Effector memory CD4-positive, alpha-beta T cell (primary cell): Measurements from ENCODE around the gene SLC23A2.

Experiments
- DNase-seq, 3 donors: peaks; one replicate each; pipeline ENCODE4 v3.0.0-alpha.2; 2020
- H3K27ac ChIP-seq: 2 replicates; pipeline ENCODE4 v1.7.0; 2013; ENCODE audit warnings: mild to moderate bottlenecking, low read length, moderate library complexity; ENCODE audit not compliant: insufficient read depth, poor library complexity, severe bottlenecking
- H3K27me3 ChIP-seq: replicated peaks from 2 replicates; pipeline ENCODE4 v1.7.0; 2013; ENCODE audit warnings: mild to moderate bottlenecking, low read length; ENCODE audit not compliant: insufficient read depth, control insufficient read depth, poor library complexity, severe bottlenecking
- H3K36me3 ChIP-seq: 2 replicates; pipeline ENCODE4 v1.7.0; 2013; ENCODE audit warnings: mild to moderate bottlenecking, low read length, moderate library complexity; ENCODE audit not compliant: control insufficient read depth, insufficient read depth
- H3K4me1 ChIP-seq: 2 replicates; pipeline ENCODE4 v1.7.0; 2013; ENCODE audit warnings: low read length, mild to moderate bottlenecking; ENCODE audit not compliant: control insufficient read depth, insufficient read depth, poor library complexity, severe bottlenecking
- H3K4me3 ChIP-seq: 2 replicates; pipeline ENCODE4 v1.7.0; 2013; ENCODE audit warnings: low read length, low read depth, mild to moderate bottlenecking; ENCODE audit not compliant: insufficient read depth, poor library complexity, severe bottlenecking
- H3K9me3 ChIP-seq: 2 replicates; pipeline ENCODE4 v1.7.0; 2013; ENCODE audit warnings: mild to moderate bottlenecking, low read length, moderate library complexity; ENCODE audit not compliant: control insufficient read depth

Gene SLC23A2

GRCh38 chr20:4937407-4938319, 63.6 kb downstream of the SLC23A2 start:
- Histone ChIP-seq H3K4me1 (no peaks in the 10 kb centered on the region), H3K4me3 (no peak overlapping the region), H3K9me3 (no peaks in the 10 kb centered on the region), H3K27me3 (no peaks in the 10 kb centered on the region), H3K36me3 (no peaks in the 10 kb centered on the region), H3K27ac (no peak overlapping the region)
- DNase-seq = no peak

DNA sequence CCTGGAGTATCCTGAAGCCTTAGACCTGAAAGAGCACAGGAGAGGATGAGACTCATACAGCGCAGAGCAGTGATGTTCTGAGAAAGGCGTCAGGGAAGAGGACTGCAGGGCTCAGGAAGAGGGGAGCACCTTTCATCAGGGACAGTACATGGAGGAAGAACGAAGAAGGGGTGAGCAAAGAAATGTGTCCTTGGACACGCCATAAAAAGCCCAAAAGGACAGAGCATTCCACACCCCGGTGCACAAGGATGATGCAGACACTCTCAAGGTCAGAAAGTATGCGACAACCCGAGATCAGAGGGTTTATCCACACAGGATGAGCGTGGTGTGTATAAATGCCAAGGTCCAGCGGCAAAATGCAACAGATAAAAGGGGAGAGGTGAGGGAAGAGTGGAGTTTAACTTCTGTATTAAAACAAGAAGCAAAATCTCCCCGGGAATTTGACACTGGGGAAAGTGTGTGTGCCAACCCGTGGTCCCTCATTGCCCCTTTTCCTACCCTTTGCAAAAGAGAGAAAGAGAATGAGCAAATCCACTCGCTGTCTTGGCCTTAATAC, 64.4 kb downstream of the SLC23A2 start:
- no peak overlapping the region for H3K4me3 ChIP-seq
- peaks cover 6% of the 10 kb centered on the region for H3K36me3 ChIP-seq
- H3K27me3 ChIP-seq = no peaks in the 10 kb centered on the region
- no peaks in the 10 kb centered on the region for H3K4me1 ChIP-seq
- no peak for DNase-seq
- no peak overlapping the region for H3K27ac ChIP-seq
- no peaks in the 10 kb centered on the region for H3K9me3 ChIP-seq

- Histone ChIP-seq H3K27ac (no peak overlapping the region), H3K4me1 (no peaks in the 10 kb centered on the region), H3K4me3 (no peak overlapping the region), H3K36me3 (peaks cover 12% of the 10 kb centered on the region), H3K9me3 (no peaks in the 10 kb centered on the region), H3K27me3 (no peaks in the 10 kb centered on the region)
- no peak for DNase-seq
Observed at GRCh38 chr20:4936392-4936850, 64.9 kb downstream of the SLC23A2 start.

DNA sequence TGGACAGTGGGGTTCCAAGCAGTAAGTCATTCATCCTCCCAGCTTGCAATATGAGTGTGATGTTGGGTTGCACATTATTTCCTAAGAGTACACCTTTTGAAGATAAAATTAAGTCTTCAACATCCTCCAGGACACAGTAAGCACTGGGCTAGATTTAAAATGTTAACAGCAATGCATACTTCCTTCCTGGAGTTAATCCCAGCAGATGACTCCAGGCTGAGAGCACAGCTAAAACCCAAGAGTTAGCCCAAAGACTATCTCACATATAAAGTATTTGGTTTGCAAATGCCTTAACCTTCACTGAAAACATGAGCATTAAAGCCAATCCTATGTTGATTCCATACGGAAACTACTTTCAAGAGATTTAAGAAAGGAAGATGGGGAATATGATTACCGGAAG, 69.2 kb downstream of the SLC23A2 start:
- H3K9me3 ChIP-seq = no peaks in the 10 kb centered on the region
- no peak for DNase-seq
- H3K27me3 ChIP-seq = no peaks in the 10 kb centered on the region
- H3K4me1 ChIP-seq = no peaks in the 10 kb centered on the region
- H3K27ac ChIP-seq = no peak overlapping the region
- H3K36me3 ChIP-seq = peaks cover 15% of the 10 kb centered on the region
- H3K4me3 ChIP-seq = no peak overlapping the region

DNA sequence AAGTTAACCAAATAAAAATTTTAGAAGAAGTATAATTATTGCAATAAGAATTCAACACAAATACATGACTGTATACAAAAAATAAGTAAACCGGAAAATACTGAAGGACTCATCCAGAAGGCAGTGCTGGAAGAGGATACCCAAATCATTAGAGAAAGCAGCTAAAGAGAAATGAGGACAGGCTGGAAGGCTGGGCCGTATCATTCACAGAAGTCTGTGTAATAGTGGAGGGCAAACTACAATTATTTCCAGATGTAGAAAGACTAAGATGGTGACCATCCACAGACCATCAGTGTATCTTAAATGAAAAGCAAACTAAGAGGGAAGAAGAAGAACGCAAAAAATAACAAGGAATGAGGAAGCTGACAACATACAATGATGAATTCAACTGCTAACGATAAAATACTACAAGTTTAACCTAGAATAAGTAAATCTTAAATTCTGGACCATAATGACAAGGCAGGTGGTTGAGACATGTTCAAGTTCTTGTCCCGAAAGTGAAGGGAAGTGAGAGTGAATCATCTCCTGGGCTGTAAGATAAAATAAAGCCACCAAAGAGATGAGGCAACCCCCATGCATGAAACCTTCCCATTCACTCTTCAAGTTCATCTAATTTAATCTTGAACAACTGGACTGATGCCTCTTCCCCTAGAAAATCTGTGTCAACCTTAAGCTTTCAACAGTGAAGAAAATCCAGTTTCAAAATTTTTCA, 71.5 kb downstream of the SLC23A2 start:
- peaks cover 15% of the 10 kb centered on the region for H3K36me3 ChIP-seq
- H3K4me3 ChIP-seq = no peak overlapping the region
- no peaks in the 10 kb centered on the region for H3K4me1 ChIP-seq
- DNase-seq = no peak
- no peaks in the 10 kb centered on the region for H3K27me3 ChIP-seq
- H3K27ac ChIP-seq = no peak overlapping the region
- H3K9me3 ChIP-seq = no peaks in the 10 kb centered on the region

DNA sequence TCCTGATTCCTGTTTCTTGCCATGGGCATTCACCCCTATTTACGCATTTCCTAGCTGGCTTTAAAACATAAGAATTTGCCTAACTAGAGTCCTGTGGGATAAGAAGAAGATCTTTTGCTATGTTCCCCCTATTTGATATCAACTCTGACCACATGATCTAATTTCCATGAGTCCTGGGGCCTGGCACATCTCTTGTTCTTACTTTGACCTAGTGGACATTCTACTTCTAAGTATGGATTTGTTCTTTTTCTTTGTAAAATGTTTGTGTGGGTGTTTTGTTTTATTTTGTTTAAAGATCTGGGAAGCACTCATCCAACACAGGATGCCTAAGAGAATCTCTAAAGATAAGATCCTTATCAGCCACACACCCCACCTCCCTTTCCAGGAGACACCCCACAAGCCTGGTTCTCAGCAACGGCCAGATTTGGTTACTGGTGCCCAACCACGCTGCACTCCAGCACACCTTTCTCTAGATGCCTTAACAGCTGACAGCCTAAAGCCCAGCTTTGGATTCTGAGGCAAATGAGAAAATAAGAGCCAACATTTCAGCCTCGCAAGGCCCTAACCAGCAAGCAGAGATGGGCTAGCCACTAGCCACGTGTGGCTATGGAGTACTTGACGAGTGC, 74.7 kb downstream of the SLC23A2 start:
- no peaks in the 10 kb centered on the region for H3K4me1 ChIP-seq
- H3K9me3 ChIP-seq = no peaks in the 10 kb centered on the region
- no peak overlapping the region for H3K27ac ChIP-seq
- DNase-seq = no peak
- peaks cover 6% of the 10 kb centered on the region for H3K36me3 ChIP-seq
- H3K27me3 ChIP-seq = no peaks in the 10 kb centered on the region
- no peak overlapping the region for H3K4me3 ChIP-seq

DNA sequence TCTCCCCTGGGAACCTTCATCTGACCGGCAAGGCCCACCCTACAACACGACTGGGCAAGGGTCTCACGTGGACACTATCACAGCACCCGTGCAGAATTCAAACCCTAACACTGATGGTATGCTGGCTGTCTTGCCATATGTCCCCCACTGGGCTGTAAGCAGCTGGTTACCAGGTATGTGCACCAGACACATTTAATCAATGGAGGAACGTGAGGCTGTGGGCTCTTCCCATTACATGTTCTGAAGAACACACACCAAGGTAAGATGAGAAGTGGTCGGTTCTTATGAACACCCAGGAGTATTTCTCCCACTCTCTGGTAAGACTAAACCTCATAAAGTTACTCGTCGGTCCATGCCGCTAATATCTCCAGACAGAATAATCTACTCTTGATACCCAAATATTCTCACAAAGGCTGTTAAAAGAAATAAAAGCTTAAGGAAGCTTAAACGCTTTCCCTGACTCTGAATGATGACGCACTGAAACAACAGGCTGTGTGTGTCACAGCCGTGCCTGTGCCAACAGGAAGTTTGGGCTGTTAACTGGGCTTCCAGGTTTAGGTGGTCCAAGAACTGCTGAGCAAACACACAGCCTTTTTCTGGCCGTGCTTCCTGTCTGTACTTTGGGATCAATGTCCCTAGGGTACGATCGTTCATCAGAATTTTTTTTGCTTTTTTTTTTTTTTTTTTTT, 75.3 kb downstream of the SLC23A2 start:
- DNase-seq = no peak
- Histone ChIP-seq H3K4me3 (no peak overlapping the region), H3K27me3 (no peaks in the 10 kb centered on the region), H3K27ac (no peak overlapping the region), H3K4me1 (no peaks in the 10 kb centered on the region), H3K36me3 (no peaks in the 10 kb centered on the region), H3K9me3 (no peaks in the 10 kb centered on the region)

DNA sequence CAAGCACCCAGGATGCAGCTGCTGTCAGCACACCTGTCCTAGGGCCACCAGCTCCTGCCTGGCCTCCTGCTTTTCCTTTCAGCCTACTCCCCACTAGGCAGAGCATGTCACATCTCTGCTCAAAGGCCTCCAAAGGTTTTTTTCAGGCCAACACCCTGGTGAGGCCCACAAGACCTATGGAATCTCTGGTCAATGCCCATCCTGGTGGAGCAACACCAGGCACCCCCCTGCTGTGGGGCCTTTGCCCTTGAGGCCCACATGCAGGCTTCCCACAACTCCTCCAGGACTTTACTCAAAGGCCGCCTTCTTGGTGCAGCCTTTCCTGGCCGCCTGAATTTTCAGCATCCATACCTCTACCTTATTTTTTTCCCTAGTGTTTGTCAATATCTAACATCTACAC, 76.9 kb downstream of the SLC23A2 start:
- no peak for DNase-seq
- Histone ChIP-seq H3K4me1 (no peaks in the 10 kb centered on the region), H3K36me3 (no peaks in the 10 kb centered on the region), H3K4me3 (no peak overlapping the region), H3K27ac (no peak overlapping the region), H3K9me3 (no peaks in the 10 kb centered on the region), H3K27me3 (no peaks in the 10 kb centered on the region)

- Histone ChIP-seq H3K9me3 (no peaks in the 10 kb centered on the region), H3K4me3 (no peak overlapping the region), H3K36me3 (no peaks in the 10 kb centered on the region), H3K27me3 (no peaks in the 10 kb centered on the region), H3K27ac (no peak overlapping the region), H3K4me1 (no peaks in the 10 kb centered on the region)
- DNase-seq = no peak
Observed at GRCh38 chr20:4924032-4924431, 77.3 kb downstream of the SLC23A2 start.
